ENCODE measurements around the gene SPEN. TPM values are rescaled to one million over a fixed set of nuclear protein-coding genes. Genes with fewer than 3 reads are reported as not detected.
A peak's percentile ranks its signal among the peaks of the same experiment; 100 is the strongest.

SPEN gene
- total RNA-seq, 4 donors from 2014 or later, result 34.6 to 49.9 (median 44.7) TPM

DNA sequence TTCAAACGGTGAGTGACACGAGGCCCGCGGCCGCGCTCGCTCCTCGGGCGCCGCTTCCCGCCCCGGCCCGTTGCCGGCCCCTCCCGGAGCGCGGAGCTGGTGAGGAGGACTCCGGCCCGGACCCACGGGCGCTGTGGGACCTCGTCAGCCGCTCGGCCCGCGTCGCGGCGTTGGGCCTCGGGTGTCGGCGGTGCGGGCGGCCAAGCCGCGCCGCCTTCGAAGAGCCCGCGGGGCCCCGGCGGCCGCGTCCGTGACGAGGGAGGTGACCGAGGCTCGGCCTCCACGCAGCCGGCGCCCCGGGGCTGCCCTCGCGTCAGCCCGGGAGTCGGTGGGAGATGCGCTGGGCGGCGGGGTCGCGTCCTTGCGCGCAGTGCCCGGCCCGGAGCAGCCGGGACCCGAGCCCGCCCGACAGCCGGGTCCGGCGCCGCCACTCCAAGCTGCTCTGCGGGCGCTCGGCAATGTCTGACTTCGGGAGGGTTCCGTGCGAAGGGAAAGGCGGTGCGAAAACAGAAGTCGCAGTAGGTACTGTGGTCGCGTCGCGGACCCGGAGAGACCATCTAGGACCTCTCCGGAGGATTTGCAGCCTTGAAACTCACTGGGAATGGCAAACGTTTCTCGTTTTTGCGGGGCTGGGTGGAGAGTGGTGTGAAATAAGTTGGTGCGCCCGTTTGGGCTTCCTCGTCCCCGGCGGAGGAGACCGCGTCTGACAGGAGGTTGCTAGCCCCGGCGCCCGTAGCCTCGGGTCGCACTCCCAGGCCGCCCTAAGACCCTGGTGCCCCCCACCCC is 829 bp downstream of the SPEN start:
- WGBS, result under 1% methylated on average over 39 of the region's 104 CpGs
- H3K4me1 ChIP-seq, result peaks cover 42 to 73% (median 67%) of the 10 kb centered on the region in 4 donors
- no peak for DNase-seq (ENCODE audit: extremely low spot score)

DNA sequence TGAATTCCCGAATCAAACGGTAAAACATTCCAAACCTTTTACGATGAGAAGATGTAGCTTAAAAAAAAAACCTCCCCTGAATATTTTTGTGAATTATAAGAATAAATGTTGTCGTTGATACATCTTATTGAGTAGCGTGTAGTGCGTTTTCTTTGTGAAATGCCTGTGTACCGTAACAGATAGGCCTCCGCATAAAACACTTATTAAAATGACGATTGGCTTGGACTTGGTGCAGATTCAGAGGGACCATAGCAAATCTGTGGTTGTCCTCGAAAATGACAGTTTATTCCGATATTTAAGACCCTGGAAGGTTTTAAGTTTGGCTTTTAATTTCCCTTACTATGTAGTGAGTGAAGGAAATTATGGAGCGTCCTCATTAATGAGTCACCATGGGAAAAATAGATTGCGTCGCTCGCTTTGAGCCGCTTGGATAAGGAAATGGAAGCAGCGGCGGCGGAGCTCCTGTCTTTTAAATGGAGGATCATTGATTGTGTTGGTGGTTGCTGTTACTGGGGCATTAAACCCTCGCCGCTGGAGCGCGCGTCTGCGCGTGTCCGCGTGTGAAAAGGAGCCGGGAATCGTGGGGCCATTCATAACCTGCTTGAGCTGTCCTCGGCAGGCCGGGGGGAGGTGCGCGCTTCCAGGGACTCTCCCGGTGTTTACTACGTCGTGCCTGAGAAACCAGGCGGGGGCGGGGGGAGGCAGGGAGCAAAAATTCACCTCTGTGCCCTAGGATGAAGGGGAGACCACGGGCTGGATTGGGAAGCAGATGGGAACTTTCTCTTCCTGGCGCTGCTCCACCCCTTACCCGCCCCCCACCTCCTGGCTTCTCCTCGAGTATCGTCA is 1.6 kb downstream of the SPEN start:
- Histone ChIP-seq H3K4me1 (peaks cover 46 to 71% (median 68%) of the 10 kb centered on the region in 4 donors), H3K36me3 (no peaks in the 10 kb centered on the region), H3K27me3 (no peaks in the 10 kb centered on the region), H3K4me3 (peak overlapping the region; percentile 76 to 95 (median 95)), H3K9me3 (no peaks in the 10 kb centered on the region), H3K27ac (replicated peaks in 1 of 4) (peak overlapping the region; percentile 95 to 100 (median 98))
- intact Hi-C loops (cut with DNase I), result loop anchor here (2.0 kb wide), 1 partner anchor 14 kb away; no protein-coding TSS in a partner anchor
- peak; percentile 96 for DNase-seq (ENCODE audit: extremely low spot score)
- TF ChIP-seq, protein P1, sequence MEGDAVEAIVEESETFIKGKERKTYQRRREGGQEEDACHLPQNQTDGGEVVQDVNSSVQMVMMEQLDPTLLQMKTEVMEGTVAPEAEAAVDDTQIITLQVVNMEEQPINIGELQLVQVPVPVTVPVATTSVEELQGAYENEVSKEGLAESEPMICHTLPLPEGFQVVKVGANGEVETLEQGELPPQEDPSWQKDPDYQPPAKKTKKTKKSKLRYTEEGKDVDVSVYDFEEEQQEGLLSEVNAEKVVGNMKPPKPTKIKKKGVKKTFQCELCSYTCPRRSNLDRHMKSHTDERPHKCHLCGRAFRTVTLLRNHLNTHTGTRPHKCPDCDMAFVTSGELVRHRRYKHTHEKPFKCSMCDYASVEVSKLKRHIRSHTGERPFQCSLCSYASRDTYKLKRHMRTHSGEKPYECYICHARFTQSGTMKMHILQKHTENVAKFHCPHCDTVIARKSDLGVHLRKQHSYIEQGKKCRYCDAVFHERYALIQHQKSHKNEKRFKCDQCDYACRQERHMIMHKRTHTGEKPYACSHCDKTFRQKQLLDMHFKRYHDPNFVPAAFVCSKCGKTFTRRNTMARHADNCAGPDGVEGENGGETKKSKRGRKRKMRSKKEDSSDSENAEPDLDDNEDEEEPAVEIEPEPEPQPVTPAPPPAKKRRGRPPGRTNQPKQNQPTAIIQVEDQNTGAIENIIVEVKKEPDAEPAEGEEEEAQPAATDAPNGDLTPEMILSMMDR (IDR thresholded peaks at IDR 0.05), result no peak
- TF ChIP-seq POLR2AphosphoS5 (IDR thresholded peaks at IDR 0.05), result peak; percentile 80 to 83
- 2% methylated on average over 44 of the region's 44 CpGs for WGBS

More for the DNA sequence above, 829 bp downstream of the SPEN start:
- Histone ChIP-seq H3K4me3 (peak overlapping the region; percentile 76 to 95 (median 95)), H3K27ac (replicated peaks in 1 of 4) (peak overlapping the region; percentile 95 to 100 (median 98)), H3K27me3 (no peaks in the 10 kb centered on the region), H3K9me3 (no peaks in the 10 kb centered on the region), H3K36me3 (no peaks in the 10 kb centered on the region)
- intact Hi-C loops (cut with DNase I), result loop anchor here (2.0 kb wide), 1 partner anchor 14 kb away; no protein-coding TSS in a partner anchor
- TF ChIP-seq POLR2AphosphoS5 (IDR thresholded peaks at IDR 0.05), result peak in 1 of 2 donors; percentile 21
- no peak for TF ChIP-seq POLR2A (IDR thresholded peaks at IDR 0.05; ENCODE audit: low read depth)
- TF ChIP-seq, protein P1 (IDR thresholded peaks at IDR 0.05), result no peak
- no peak for TF ChIP-seq EP300 (IDR thresholded peaks at IDR 0.05)

DNA sequence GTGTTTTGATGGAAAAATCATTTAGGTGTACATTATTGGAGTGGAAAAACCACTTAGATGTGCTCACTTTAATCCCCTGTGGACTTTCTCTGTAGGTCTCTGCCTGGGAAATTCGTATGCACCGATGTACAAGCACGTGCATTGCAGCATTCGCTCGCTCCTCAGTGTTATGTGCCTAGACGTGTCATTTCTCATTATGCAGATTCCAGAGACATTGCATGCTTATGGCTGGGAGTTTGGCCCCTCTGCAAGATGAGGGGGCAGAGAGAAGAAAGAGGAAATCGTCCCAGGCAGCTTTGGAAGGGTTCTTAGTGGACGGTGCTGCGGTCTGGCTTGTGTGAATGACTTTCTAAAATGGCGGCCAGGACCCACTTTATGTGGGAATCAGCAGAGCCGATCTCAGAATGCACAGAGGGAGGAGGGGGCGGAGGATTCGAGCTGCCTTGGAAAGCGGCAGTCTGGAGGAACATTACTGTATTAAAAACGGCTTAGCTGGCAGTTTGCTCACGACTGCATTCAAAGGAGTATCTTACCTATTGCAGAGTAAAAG is 2.3 kb downstream of the SPEN start:
- H3K9me3 ChIP-seq, result no peaks in the 10 kb centered on the region
- under 1% methylated on average over 16 of the region's 16 CpGs for WGBS
- no peaks in the 10 kb centered on the region for H3K27me3 ChIP-seq
- peak overlapping the region; percentile 95 to 100 (median 98) for H3K27ac ChIP-seq (replicated peaks in 1 of 4)
- intact Hi-C loops (cut with DNase I), result loop anchor here (2.0 kb wide), 1 partner anchor 15 kb away; no protein-coding TSS in a partner anchor
- peak overlapping the region; percentile 76 to 95 (median 95) for H3K4me3 ChIP-seq
- no peaks in the 10 kb centered on the region for H3K36me3 ChIP-seq
- DNase-seq (ENCODE audit: extremely low spot score), result no peak
- H3K4me1 ChIP-seq, result peaks cover 46 to 67% (median 64%) of the 10 kb centered on the region in 4 donors
- TF ChIP-seq EP300 (IDR thresholded peaks at IDR 0.05), result no peak
- no peak for TF ChIP-seq POLR2AphosphoS5 (IDR thresholded peaks at IDR 0.05)
- no peak for TF ChIP-seq POLR2A (IDR thresholded peaks at IDR 0.05; ENCODE audit: low read depth)
- TF ChIP-seq, protein P1 (IDR thresholded peaks at IDR 0.05), result no peak

DNA sequence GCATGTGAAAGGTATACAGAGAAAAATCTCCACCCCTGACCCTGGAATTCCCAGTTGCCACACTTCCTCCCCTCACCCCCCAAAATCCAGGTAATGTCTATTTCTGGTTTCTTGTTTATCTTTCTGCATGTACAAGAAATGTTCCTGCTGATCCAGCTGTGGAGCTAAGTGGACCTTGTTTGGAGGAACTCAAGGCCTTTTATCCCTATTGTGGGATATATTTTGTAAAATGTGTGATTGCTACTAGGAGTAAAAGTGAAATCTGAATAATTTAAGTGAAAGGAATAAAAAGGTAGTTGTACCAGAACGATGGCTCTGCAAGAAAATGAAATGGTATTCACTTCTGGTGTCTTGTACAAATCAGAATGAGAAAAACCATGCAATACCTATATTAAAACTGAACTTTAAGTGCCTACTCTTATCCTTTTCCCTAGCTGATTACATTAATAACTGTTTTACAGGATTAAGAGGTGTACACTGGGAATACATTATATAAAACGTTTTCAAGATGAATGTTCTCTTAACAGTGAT is 3.0 kb downstream of the SPEN start:
- no peak for DNase-seq (ENCODE audit: extremely low spot score)
- Histone ChIP-seq H3K9me3 (no peaks in the 10 kb centered on the region), H3K27ac (replicated peaks in 1 of 4) (peak overlapping the region; percentile 95 to 100 (median 98)), H3K4me3 (peak overlapping the region; percentile 76 to 95 (median 95)), H3K36me3 (no peaks in the 10 kb centered on the region), H3K4me1 (peaks cover 46 to 68% (median 62%) of the 10 kb centered on the region in 4 donors), H3K27me3 (no peaks in the 10 kb centered on the region)
- WGBS, result 6% methylated on average over 2 of the region's 2 CpGs
- intact Hi-C loops (cut with DNase I), result no loop called here
- TF ChIP-seq EP300 (IDR thresholded peaks at IDR 0.05) (no peak), POLR2AphosphoS5 (IDR thresholded peaks at IDR 0.05) (no peak), POLR2A (IDR thresholded peaks at IDR 0.05; ENCODE audit: low read depth) (no peak)
- TF ChIP-seq, protein P1 (IDR thresholded peaks at IDR 0.05), result no peak

Measured in esophagus muscularis mucosa (tissue), 4 donors.